Kidney capillary endothelial cell (primary cell): ENCODE results near the gene EPHA8.

ENCODE experiments used
- DNase-seq: peaks from one replicate; pipeline ENCODE4 v3.0.0-alpha.2; 2018; ENCODE audit warnings: low spot score

The EPHA8 gene

DNA sequence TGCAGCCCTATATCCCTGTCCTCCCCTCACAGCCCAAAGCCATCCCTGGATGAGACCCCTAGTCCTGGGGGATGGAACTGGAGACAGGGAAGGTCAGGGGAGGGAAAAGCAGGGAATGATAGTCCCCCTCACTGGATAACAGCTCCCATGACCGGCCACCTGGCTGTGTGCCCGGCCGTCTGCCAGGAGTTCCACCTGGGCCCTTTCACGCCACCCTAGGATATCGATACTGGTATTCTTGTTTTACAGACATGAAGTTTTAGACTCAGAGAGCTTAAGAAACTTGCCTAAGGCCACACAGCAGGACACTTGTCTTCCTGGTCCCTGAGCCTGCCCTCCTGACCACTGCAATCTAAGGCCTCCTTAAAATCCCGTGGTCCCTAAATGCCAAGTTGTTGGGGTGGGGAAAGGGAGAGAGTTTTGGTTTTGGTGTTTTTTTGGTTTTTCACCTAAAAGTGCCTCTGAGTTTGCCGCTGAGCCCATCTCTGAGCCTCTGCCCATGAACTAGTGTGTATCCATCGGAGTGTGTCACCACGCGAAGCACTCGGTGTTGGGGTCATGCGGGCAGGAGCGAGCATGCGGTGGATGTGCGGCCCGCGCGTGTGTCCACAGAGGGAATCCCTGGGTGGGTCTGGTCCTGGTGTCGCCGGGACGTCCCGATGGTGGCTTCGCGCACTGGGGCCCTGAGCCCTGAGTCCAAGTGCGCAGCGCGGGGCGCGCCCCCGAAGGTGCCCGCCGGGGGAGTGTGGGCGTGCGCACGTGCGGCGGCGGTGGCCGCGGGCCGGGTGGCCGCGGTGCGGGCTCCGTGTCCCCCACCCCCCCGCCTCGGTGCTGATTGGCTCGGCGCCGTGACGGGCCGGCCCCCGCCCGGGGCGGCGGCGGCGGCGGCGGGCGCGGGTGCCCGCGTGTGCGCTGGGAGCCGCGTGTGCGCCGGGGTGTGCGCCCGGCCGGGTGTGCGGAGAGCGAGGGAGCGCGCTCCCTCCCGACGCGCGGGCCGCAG lies at the start of gene EPHA8:
Gene EPHA8 (plus strand): TSS at position 906 of the 1,000 bp plus-strand sequence. CDS start 147 bp downstream, outside the sequence.
- no peak for DNase-seq

DNA sequence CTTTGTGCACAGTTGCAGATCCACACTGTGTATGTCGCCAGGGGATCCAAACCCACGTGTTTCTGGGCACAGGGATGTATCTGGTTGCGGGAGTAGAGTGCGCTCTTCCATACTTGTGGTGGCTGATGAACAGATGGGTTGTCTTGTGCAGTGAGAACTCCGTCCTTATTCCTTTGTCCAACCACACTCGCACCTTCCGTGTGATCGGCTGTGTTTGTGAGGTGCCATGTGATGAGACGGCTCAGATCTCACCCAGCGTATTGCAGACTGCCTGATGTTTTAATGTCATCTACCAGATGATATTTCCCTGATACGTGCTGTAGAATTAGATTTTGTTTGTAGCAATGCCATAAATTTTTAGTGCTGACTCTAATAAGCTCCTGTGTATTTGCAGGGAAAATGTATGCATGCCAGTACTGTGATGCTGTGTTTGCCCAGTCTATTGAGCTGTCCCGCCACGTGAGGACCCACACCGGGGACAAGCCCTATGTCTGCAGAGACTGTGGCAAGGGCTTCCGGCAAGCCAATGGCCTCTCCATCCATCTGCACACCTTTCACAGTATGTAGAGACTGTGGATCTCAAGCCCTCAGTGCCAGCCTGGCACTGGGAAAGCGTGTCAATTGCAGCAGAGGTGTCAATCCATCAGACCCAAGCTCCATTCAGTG lies 46.2 kb upstream of the EPHA8 start:
- DNase-seq, result no peak

DNA sequence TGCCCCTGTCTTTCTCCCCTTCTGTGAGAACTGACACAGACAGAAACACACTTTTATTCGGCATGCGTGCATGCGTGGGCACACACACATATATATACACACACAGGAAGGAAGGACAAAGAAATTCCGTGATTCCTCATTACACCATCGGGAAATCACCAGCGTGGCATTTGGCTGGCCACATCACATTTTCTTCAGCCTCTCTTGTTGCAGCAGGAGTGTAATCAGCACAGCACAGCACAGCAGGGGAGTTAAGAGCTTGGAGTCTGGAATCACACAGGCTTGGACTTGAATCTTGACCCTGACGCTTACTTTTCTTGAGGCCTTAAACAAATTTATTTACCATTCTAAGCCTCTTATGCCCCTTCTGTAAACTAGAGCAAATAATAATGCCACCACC lies 45.3 kb upstream of the EPHA8 start:
- DNase-seq, result no peak

DNA sequence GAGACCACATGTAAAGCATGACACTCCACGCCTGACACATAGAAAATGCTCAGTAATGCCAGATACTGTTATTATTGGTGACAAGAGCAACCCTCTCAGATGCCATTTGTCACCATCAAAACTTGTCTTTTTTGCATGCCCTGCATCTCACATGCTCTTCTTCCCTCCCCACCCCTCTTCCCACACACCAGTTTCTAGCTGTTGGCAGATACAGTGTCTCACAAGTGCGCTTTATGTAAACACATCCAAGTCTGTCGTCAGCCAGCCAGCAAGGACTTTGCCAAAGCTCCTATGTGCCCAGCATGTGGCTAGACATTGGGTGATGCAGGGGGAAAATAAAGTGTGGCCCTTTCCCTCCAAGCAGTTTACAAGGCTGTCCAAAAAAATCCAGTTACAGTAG lies 44.9 kb upstream of the EPHA8 start:
- no peak for DNase-seq

DNA sequence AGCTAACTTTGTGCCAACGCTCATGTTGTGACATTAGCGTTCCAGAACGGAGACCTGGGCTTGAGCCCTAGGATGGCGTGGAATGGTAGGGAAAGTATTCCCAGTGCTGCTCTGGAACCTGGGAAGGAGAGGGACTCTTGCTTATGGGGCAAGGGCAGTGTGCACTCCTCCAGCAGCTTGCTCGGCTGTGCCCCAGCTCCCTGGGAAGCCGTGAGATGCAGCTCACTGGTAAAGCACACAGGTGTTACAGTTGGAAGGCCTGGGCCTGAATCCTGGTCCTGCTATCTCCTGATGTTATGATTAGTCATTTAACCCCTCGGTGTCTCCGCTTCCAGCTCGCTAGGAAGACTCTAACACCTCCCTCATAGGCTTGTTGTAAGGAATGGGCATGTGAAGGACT lies 42.4 kb upstream of the EPHA8 start:
- DNase-seq, result no peak

DNA sequence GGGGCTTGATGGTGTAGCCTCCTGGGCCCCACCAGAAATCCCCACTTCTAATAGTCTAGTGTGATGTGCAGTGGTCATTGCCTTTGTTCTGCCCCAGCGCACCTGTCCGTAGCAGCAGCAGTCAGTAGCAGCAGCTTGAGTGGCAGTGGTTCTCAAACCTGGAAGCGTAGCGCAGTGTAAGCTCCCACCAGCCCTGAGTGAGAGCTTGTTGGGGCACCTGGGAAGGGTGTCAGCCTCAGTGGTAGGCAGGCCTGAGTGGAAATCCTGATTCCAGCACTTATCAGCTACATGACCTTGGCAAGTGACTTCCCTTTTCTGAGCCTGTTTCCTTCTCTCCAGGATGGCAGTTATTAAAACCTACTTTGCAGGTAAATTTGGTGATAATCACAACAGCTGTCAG lies 41.6 kb upstream of the EPHA8 start:
- DNase-seq, result no peak

DNA sequence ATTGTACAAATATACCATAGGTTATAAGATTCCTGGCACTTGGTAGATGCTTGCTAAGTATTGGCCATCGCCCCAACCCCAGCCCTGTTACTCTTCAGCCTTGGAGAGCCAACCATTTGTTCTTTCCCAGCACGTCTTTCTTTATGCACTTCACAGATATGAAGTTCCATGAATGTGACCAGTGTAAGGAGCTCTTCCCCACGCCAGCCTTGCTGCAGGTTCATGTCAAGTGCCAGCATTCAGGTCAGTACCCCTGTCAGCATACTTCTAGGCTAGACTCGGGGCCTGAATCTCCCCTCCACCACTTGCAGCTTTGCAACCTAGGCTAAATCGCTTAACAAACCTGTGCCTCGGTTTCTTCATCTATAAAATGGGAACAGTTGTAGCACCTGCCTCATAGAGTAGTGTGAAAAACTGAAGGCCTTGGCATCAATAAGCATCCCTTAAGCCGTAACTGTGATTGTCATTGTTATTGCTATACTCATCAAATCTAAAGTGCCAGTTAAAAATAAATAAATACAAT lies 41.0 kb upstream of the EPHA8 start:
- no peak for DNase-seq

DNA sequence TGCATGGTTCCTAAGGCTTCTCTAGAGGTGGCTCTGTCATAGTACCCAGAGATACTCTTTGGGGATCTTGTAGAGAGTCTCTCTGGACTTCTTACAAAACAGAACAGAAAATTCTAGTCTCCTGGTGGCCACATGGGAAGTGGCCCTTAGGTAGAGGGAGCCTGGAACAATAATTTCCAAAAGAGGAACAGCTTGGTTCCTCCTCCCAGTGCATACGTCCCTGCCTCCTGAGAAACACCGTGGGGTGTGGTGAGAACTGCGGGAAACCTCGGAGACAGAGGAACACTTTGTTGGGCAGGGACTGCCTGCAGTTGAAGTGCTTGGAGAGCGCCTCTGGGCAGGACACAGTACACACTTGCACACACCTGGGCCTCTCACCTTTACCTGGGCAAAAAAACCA lies 38.8 kb upstream of the EPHA8 start:
- no peak for DNase-seq

DNA sequence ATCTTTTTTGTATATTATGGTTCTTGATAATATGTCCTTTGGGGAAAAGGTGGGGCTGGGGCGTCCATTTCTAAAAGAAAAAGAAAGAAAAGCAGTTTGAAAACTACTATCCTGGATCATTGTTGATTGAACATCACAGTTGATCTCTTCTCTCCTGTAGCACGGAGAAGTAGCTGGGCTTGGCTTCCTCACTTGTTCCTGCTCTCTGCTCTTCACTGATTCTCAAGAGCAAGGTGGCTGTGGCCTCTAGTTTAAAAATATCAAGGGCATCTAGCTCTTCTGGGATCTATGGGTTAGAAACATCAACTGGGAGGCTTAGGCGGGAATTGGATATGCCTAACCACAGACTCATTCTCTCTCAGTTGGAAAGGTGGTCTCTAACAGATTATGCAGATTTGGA lies 38.1 kb upstream of the EPHA8 start:
- DNase-seq, result no peak

DNA sequence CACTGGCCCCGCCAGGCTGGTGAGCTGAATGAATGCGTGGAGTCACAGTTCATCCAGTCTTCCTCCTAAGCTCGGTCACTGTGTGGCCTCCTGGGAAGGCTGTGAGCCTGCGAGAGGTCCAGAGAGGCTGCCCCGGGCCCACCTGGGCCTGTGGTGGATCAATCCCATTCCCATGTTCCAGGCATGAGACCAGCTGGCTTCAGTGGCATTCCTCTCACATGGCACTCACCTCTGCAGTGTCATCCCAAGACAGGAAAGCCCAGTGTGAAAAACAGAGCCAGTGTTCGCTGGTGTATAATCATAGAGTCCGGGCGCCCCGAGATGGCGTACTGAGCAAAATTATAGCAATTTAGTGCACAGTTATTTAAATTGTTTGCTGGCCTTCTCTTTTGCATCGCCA lies 37.6 kb upstream of the EPHA8 start:
- DNase-seq, result no peak

DNA sequence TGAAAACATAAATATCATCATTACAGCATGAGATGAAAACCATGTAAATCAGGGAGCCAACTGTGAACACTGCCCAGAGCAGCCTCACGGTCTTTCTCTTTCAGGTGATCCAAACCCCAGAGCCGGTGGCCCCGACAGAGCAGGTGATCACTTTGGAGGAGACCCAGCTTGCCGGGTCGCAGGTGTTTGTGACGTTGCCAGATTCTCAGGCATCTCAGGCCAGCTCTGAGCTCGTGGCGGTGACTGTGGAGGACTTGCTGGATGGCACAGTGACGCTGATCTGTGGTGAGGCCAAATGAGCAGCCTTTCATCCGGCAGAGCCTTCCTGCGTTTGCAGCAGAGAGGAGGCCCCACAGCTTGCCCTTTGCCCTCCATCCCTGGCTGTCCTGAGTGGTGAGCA lies 37.2 kb upstream of the EPHA8 start:
- no peak for DNase-seq

DNA sequence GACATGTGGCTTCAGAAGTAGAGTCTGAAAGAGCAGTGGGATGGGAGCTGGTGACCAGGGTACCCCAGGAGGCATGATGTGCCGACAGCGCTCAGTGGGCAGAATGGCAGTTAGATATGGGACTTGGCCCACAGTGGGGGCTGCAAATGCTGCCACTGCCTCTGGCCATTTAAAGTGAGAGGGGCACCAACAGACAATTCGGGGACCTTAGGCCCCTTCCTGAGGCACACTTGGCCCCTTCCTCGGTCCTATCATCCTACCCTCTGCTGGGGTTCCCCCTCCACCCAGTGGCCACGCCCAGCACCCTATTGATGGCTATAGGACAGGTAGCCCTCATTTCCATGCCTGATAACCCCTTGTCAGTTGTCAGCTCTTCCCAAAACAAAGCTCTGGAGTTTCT lies 36.6 kb upstream of the EPHA8 start:
- no peak for DNase-seq

DNA sequence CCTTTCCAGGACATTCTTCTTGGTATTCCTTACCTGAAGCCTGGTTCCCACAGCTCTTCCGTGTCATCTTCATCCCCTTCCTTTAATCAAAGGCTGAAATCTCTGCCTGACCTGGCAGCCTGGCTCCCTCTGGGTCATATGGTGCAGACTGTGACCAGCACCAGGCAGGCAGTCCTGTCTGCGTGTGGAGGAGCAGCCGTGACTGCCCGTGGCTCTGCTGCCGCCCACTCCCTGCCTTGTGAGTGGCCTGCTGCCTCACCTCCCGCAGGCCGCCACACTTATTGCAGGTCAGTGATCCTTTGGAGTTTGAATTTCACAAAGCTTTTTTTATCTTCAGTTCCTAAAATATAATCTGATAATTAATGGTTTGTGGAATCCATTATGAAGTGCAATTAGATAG lies 36.2 kb upstream of the EPHA8 start:
- DNase-seq, result no peak

DNA sequence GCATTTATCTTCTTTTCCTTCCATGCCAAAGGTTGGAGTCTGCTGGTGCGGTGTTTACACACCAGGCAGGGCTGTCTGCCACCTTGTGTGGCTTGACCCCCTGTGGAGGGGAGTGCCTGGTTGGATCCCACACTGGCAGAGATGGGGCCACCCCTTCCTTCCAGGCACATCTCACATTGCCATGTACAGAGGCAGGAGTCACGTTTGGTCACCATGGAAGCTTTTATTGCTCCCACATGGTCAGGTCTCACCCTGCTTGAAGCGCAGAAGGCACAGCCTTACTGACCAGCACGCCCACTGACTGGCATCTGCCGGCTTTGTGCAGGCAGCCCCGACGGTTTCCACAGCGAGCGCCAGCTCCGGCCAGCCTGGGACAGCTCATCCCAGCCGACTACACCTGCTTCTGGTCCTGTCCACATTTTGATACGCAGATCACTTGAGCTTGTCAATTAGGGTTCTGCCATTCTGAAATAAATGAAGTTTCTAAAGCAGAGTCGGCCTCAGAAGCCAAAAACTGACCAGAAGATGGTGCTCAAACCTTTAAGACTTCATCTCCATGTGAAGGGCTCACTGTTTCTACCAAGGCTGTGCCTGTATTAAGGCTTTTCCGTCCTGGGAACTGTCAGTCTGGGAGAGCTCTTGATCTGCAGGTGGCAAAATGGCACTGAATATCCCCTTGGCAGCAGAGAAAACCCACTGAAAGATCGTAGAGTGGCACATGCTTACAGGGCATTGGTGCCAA lies 35.6 kb upstream of the EPHA8 start:
- no peak for DNase-seq

DNA sequence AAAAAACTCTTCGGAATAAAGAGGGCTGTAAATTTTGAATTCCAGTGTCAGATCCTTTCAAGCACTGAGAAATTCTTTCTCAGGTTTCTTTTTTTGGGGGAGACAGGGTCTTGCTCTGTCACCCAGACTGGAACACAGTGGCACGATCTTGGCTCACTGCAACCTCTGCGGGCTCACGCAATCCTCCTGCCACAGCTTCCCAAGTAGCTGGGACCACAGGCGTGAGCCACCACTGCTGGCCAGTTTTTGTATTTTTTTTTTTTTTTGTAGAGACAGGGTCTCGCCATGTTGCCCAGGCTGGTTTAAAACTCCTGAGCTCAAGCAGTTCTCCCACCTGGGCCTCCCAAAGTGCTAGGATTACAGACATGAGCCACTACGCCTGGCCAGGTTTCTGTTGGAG lies 34.8 kb upstream of the EPHA8 start:
- DNase-seq, result no peak

DNA sequence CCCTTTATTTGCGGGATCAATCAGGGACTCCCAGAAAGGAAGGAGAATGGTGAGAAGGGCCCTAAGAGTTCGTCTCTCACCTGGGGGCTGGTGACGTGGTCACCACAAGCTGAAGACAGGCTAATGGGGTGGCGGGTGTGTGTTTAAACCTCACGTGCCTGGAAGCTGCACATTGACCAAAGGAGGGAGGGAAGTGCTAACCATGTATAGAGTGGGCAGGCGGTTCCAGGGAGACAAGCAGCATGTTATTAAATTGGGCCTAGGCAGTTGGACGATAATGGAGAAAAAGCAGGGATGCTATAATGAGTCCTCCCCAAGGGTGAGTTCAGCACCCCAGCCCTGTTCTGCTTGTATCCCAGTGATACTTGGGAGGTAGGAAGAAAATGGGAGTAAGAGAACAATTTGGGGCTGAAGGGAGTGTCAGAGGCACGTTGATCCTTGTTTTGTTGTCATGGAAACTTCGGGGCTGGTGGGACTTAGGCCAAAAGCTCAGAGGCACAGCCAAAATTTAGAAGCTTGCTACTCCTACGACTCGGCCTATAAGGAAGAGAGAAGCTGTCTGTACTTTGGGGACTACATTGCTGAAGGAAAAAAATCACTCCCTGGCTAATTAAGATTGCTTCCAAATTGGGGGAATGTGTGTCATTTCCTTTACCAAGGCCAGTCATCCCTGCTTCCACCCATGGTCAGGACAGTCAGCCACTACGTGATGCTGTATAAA lies 33.2 kb upstream of the EPHA8 start:
- peak; percentile 34 for DNase-seq

DNA sequence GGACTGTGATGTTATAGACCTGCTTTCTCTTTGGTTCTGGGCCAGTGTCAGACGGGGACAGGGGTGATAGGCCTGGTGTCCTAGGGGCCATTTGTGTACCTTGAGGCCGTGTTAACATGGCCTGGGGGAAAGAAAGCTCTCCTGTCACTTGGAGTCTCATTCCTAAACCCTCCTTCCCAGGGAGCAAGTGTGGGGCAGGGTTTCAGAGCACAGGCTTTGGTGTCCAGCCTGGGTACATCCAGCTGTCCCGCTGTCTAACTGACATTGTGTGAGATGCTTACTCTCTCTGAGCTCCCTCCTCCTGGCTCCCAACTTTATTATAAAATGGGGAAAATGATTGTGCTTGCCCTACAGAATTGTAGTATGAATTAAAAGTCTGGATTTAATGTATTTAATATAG lies 32.6 kb upstream of the EPHA8 start:
- no peak for DNase-seq

DNA sequence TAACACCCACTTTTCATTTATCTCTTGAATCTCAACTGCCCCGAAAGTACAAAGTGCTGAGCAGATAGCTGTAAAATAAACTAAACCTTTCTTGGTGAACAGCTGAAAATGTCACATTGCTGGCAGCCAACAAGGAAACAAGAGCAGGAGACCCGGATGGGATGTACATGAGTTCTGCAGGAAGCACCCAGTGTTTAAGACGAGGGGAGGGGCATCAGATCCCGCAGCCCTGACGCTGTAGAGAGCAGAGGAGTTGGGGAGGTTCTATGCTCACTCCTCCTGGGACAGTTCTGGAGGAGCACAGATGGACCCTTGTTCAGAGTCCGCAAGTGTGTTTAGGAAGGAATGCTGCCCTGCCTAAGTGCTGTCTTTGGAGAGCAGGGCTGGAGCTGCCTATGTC lies 32.0 kb upstream of the EPHA8 start:
- DNase-seq, result no peak

DNA sequence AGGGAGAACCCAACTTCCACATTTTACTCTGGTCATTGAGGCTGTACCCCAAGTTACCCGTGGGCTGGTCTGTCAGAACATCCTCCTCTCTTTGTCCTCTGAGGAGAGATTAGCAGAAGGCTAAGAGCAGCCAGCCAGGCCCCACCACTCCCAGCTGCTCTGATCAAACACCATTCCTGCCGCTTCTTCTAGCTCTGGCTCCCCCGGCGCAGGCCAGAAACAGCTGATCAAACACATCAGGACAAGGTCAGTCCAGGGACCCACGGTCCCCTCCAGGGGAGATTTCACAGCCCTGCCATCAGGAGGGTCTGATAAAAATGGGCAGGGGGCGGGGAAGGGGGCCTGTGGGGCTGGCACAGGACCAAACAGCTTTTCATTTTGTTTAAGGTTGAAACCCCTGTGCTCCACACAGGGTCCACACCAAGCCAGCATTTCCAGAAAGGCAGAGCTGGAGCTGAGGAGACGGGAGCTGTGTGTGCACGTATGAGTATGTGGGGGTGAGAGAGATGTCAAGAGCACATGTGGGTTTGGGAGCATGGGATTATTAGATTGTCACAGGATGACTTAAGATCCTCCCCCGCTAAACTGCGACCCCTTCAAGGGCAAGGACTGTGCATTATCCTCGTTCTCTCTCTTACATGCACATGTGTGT lies 29.9 kb upstream of the EPHA8 start:
- DNase-seq, result no peak

DNA sequence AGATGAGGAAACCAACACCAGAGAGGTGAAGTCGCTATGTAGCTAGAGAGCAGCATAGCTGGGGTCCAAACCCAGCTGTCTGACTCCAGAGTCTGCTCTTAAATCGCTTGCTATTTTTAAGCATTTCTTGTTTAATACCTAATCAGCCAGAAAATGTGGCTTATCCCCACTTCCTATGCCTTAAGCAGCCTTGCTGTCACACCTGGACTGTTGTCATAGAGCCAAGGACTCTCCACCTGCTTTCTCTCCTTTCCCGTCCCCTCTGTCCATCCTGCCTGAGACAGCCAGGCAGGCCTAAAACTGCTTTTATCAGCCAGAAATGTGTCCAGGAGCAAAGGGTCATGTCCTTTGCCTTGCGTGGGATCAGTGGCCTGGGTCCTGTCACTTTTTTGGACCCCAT lies 28.3 kb upstream of the EPHA8 start:
- no peak for DNase-seq

DNA sequence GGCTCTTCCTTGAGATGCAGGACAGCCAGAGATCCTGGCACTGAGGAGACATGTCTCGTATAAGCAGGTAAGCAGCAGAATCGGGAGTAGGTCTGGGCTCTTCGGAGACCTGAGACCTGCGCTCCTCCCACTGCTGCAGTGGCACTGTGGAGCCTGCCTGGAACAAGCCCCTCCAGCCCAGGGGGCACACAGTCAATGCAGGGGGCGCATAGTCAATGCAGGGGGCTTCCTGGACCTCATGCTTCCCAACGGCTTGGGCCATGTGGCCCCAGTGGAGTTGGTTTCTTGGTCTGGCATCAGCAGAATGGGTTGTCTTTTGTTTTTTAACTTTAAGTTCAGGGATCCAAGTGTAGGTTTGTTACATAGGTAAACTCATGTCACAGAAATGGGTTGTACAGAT lies 27.9 kb upstream of the EPHA8 start:
- no peak for DNase-seq
